SK-N-SH treated with all-trans-retinoic acid at 6 μM for 48 hours (cell line): ENCODE data around the gene ACVR1B.

ENCODE experiments used
- BACH2 ChIP-seq: fragments of 250-450 bp; sonication (Bioruptor Pico); IDR thresholded peaks from 2 replicates; pipeline ENCODE4 v1.9.0; 2021; ENCODE audit warnings: mild to moderate bottlenecking, borderline replicate concordance
- ZFP30 ChIP-seq: fragments of 450-650 bp; formaldehyde crosslinking; IDR thresholded peaks from 2 replicates; pipeline ENCODE4 v1.5.0; 2022; ENCODE audit warnings: mild to moderate bottlenecking, moderate library complexity
- ZNF8 ChIP-seq: fragments of 450-650 bp; formaldehyde crosslinking; IDR thresholded peaks from 2 replicates; pipeline ENCODE4 v1.5.0; 2020; ENCODE audit warnings: mild to moderate bottlenecking, moderate library complexity

DNA sequence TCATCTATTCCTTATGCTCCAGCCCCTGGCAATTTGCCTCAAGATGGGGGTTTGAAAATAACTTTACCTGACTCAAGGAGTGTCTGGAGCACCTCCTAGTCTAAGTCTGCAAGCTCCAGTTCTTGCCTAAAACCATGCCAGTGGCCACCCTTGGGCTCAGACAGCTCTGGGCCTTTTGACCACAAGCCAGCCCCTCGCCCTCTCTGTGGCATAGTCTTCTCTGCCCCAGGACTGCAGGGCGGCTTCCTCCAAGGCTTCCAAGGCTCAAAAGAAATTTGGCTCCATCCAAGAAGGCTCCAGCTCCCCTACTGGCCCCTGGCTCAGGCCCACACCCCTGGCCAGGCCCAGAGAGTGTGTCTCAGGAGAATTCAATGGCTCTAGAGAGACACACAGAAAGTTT lies 29.4 kb upstream of the ACVR1B start:
- TF ChIP-seq BACH2 (CRISPR knock-in tag), result no peak
- no peak for TF ChIP-seq ZFP30 (CRISPR knock-in tag)
- no peak for TF ChIP-seq ZNF8 (CRISPR knock-in tag)
